Thyroid gland (tissue), 4 donors: ENCODE results near the gene UCP3.

Experiments used
- POLR2A ChIP-seq, 2 donors: fragments of 450-650 bp; IDR thresholded peaks; one replicate each; pipeline ENCODE4 v1.6.1; 2017; ENCODE audit warnings: antibody characterized with exemption in 2 of 2, mild to moderate bottlenecking in 2 of 2, moderate library complexity in 1 of 2
- TF ChIP-seq, protein P1 (sequence below), 6 experiments: fragments of 200-600 bp in 3 of 6; fragments of 450-650 bp in 3 of 6; sonication (generic) in 3 of 6; IDR thresholded peaks; one replicate each; pipeline ENCODE4 v1.5.1; 2016 to 2019; ENCODE audit warnings: antibody characterized with exemption in 6 of 6, mild to moderate bottlenecking in 2 of 6, inconsistent platforms in 1 of 6, moderate library complexity in 1 of 6

DNA sequence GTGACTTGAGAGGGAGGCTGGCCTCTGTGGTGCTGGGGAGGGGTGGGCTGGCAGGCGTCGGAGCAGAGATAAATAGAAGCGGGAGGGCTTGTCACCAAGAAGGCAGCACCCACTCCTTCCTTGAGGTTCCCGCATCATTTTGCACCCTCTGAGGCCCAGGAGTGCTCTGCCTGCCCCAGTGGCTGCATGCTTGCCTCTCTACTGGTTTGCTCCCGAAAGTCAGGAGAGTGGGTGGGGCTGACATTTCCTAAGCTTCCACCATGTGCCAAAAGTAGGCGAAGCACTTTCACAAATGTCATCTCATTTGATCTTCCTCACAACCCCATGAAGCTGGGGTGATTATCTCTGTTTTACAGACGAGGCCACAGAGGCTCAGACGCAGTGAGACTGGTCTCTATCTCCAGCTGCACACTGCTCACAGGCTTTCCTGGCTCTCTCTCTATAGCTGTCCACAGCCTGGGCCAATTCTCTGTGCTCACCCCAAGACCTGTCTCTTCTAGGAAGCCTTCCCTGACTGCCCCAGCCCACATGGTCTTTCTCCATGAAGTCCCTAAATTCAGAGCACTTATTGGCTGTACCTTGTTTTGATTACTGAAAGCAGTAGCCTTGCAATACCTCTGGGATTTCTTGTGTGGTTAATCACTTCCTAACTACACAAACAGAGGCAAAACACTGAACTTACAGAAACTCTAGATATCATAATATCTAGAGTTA lies 2.6 kb upstream of the UCP3 start:
- no peak for TF ChIP-seq POLR2A (IDR thresholded peaks at IDR 0.05)
- TF ChIP-seq, protein P1, sequence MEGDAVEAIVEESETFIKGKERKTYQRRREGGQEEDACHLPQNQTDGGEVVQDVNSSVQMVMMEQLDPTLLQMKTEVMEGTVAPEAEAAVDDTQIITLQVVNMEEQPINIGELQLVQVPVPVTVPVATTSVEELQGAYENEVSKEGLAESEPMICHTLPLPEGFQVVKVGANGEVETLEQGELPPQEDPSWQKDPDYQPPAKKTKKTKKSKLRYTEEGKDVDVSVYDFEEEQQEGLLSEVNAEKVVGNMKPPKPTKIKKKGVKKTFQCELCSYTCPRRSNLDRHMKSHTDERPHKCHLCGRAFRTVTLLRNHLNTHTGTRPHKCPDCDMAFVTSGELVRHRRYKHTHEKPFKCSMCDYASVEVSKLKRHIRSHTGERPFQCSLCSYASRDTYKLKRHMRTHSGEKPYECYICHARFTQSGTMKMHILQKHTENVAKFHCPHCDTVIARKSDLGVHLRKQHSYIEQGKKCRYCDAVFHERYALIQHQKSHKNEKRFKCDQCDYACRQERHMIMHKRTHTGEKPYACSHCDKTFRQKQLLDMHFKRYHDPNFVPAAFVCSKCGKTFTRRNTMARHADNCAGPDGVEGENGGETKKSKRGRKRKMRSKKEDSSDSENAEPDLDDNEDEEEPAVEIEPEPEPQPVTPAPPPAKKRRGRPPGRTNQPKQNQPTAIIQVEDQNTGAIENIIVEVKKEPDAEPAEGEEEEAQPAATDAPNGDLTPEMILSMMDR (IDR thresholded peaks at IDR 0.05): no peak
